Activated CD8-positive, alpha-beta memory T cell treated with anti-CD3 and anti-CD28 coated beads, Interleukin-2, amount 10 ng/mL, durations not matched to agents 7 days and 5 days (primary cell): Measurements from ENCODE around the gene FGF11. TPM values are rescaled to one million over a fixed set of nuclear protein-coding genes. Genes with fewer than 3 reads are reported as not detected.
A peak's percentile ranks its signal among the peaks of the same experiment; 100 is the strongest.

Experiments
- ATAC-seq: fragments of 150-1000 bp; cut with Tn5 transposase; one replicate; pipeline ENCODE4 v1.10.0; 2021; ENCODE audit warnings: moderate library complexity
- CTCF ChIA-PET: fragments of 350-600 bp; sonication (Branson Sonifier 250); formaldehyde crosslinking; loops from one replicate; lab custom pipeline; 2021; ENCODE audit warnings: antibody characterized with exemption; lab: Charles Lee
- DNase-seq: peaks from one replicate; pipeline ENCODE4 v3.0.0-alpha.2; 2020
- H3K27ac Mint-ChIP-seq: one replicate; pipeline ENCODE4 v1.8.0; 2021; ENCODE audit warnings: mild to moderate bottlenecking, mixed read lengths
- H3K27me3 Mint-ChIP-seq: one replicate; pipeline ENCODE4 v1.8.0; 2021; ENCODE audit warnings: mixed read lengths
- H3K36me3 Mint-ChIP-seq: one replicate; pipeline ENCODE4 v1.8.0; 2021; ENCODE audit warnings: mild to moderate bottlenecking, mixed read lengths
- H3K4me1 Mint-ChIP-seq: one replicate; pipeline ENCODE4 v1.8.0; 2021; ENCODE audit warnings: mixed read lengths
- H3K4me3 Mint-ChIP-seq: one replicate; pipeline ENCODE4 v1.8.0; 2021; ENCODE audit warnings: mild to moderate bottlenecking, moderate library complexity, mixed read lengths
- H3K9me3 Mint-ChIP-seq: one replicate; pipeline ENCODE4 v1.8.0; 2022; ENCODE audit warnings: low read depth, mixed read lengths
- total RNA-seq, 2 experiments: library from RNA; stranded (reverse); gene quantifications; one replicate each; pipeline ENCODE4 v1.2.3, GENCODE V29; 2021

Gene FGF11
- total RNA-seq, 2 experiments from 2014 or later, result 3.6 to 4.1 TPM

GRCh38 chr17:7440113-7440833 lies 961 bp downstream of the FGF11 start:
- H3K27ac Mint-ChIP-seq, result peak overlapping the region; percentile 43
- H3K27me3 Mint-ChIP-seq, result peaks cover 47% of the 10 kb centered on the region
- ATAC-seq, result no peak

GRCh38 chr17:7440834-7441195 lies 1.5 kb downstream of the FGF11 start:
- DNase-seq (peak; percentile 46), ATAC-seq (no peak)
- H3K27ac Mint-ChIP-seq, result no peak overlapping the region
- peak overlapping the region; percentile 78 for H3K4me3 Mint-ChIP-seq
- peaks cover 11% of the 10 kb centered on the region for H3K36me3 Mint-ChIP-seq
- H3K4me1 Mint-ChIP-seq, result peaks cover 51% of the 10 kb centered on the region
- H3K27me3 Mint-ChIP-seq, result peaks cover 53% of the 10 kb centered on the region
- no peaks in the 10 kb centered on the region for H3K9me3 Mint-ChIP-seq
- CTCF ChIA-PET, result interaction anchor here (0.8 to 2.7 kb wide), 10 partner anchors 14 to 247 kb away, joined by 3 to 13 read pairs (median 6); partner anchors contain the start of genes FXR2, SENP3 and TP53

More at GRCh38 chr17:7440113-7440833, 961 bp downstream of the FGF11 start:
- peak overlapping the region; percentile 78 for H3K4me3 Mint-ChIP-seq
- peaks cover 49% of the 10 kb centered on the region for H3K4me1 Mint-ChIP-seq
- CTCF ChIA-PET, result interaction anchor here (0.8 to 2.7 kb wide), 12 partner anchors 15 to 246 kb away, joined by 3 to 12 read pairs (median 4); partner anchors contain the start of genes PLSCR3, SENP3 and TP53
- H3K9me3 Mint-ChIP-seq, result no peaks in the 10 kb centered on the region
- peaks cover 11% of the 10 kb centered on the region for H3K36me3 Mint-ChIP-seq
- peak; percentile 69 for DNase-seq

GRCh38 chr17:7441266-7441665 lies 2.0 kb downstream of the FGF11 start:
- Mint-ChIP-seq H3K4me1 (peaks cover 50% of the 10 kb centered on the region), H3K36me3 (peaks cover 11% of the 10 kb centered on the region), H3K4me3 (no peak overlapping the region), H3K27ac (no peak overlapping the region), H3K9me3 (no peaks in the 10 kb centered on the region), H3K27me3 (peaks cover 57% of the 10 kb centered on the region)
- ATAC-seq (no peak), DNase-seq (no peak)
- CTCF ChIA-PET, result interaction anchor here (0.8 to 2.7 kb wide), 7 partner anchors 14 to 246 kb away, joined by 4 to 13 read pairs (median 9); partner anchors contain the start of genes FXR2, SENP3 and TP53

GRCh38 chr17:7442142-7442541 lies 2.8 kb downstream of the FGF11 start:
- peaks cover 65% of the 10 kb centered on the region for H3K27me3 Mint-ChIP-seq
- peaks cover 42% of the 10 kb centered on the region for H3K4me1 Mint-ChIP-seq
- CTCF ChIA-PET, result interaction anchor here (0.9 to 2.7 kb wide), 6 partner anchors 13 to 245 kb away, joined by 3 to 13 read pairs (median 8); partner anchors contain the start of genes SENP3 and TP53

GRCh38 chr17:7443499-7444485 lies 4.5 kb downstream of the FGF11 start:
- Mint-ChIP-seq H3K27me3 (peaks cover 64% of the 10 kb centered on the region), H3K27ac (no peak overlapping the region), H3K4me1 (peaks cover 28% of the 10 kb centered on the region), H3K4me3 (no peak overlapping the region), H3K36me3 (peaks cover 3% of the 10 kb centered on the region), H3K9me3 (no peaks in the 10 kb centered on the region)
- ATAC-seq, result no peak
- no peak for DNase-seq
- CTCF ChIA-PET, result interaction anchor here (1.0 to 5.0 kb wide), 7 partner anchors 8 to 117 kb away, joined by 3 to 32 read pairs (median 5); partner anchors contain the start of genes ACAP1, SENP3, TMEM102 and TMEM256

More at GRCh38 chr17:7442142-7442541, 2.8 kb downstream of the FGF11 start:
- no peaks in the 10 kb centered on the region for H3K9me3 Mint-ChIP-seq
- no peak for ATAC-seq
- no peak for DNase-seq
- no peak overlapping the region for H3K4me3 Mint-ChIP-seq
- peaks cover 11% of the 10 kb centered on the region for H3K36me3 Mint-ChIP-seq
- no peak overlapping the region for H3K27ac Mint-ChIP-seq

GRCh38 chr17:7444682-7445618 lies 5.6 kb downstream of the FGF11 start, which contains the start of gene CHRNB1:
Gene CHRNB1, plus strand, starts transcription at chr17:7445061. Its CDS starts 67 bp downstream, at chr17:7445128.
- CTCF ChIA-PET, result interaction anchor here (0.5 to 5.0 kb wide), 12 partner anchors 9 to 202 kb away, joined by 3 to 32 read pairs (median 4); partner anchors contain the start of genes ACAP1, SENP3, SPEM1 and TMEM102
- H3K9me3 Mint-ChIP-seq, result no peaks in the 10 kb centered on the region
- peaks cover 22% of the 10 kb centered on the region for H3K4me1 Mint-ChIP-seq
- ATAC-seq (peak; percentile 40), DNase-seq (no peak)
- peaks cover 59% of the 10 kb centered on the region for H3K27me3 Mint-ChIP-seq
- H3K36me3 Mint-ChIP-seq, result no peaks in the 10 kb centered on the region
- H3K4me3 Mint-ChIP-seq, result peak within 1 kb of the TSS; percentile 60
- H3K27ac Mint-ChIP-seq, result no peak within 1 kb of the TSS

- no peak overlapping the region for H3K27ac Mint-ChIP-seq
- H3K4me1 Mint-ChIP-seq, result peaks cover 17% of the 10 kb centered on the region
- peak overlapping the region; percentile 60 for H3K4me3 Mint-ChIP-seq
- CTCF ChIA-PET, result interaction anchor here (0.5 to 5.0 kb wide), 8 partner anchors 9 to 203 kb away, joined by 3 to 32 read pairs (median 4); partner anchors contain the start of genes SPEM1 and TMEM102
- ATAC-seq, result peak; percentile 80
- H3K9me3 Mint-ChIP-seq, result no peaks in the 10 kb centered on the region
- peaks cover 53% of the 10 kb centered on the region for H3K27me3 Mint-ChIP-seq
- no peaks in the 10 kb centered on the region for H3K36me3 Mint-ChIP-seq
- peak; percentile 58 for DNase-seq
These were observed 6.3 kb downstream of the FGF11 start for GRCh38 chr17:7445619-7445968.

GRCh38 chr17:7448461-7448860 lies 9.1 kb downstream of the FGF11 start:
- no peak overlapping the region for H3K4me3 Mint-ChIP-seq
- DNase-seq, result no peak
- peaks cover 14% of the 10 kb centered on the region for H3K4me1 Mint-ChIP-seq
- peaks cover 38% of the 10 kb centered on the region for H3K27me3 Mint-ChIP-seq
- CTCF ChIA-PET, result interaction anchor here (1.3 kb wide), 1 partner anchor 12 kb away, joined by 3 read pairs; no protein-coding TSS in a partner anchor
- H3K27ac Mint-ChIP-seq, result no peak overlapping the region
- no peak for ATAC-seq
- H3K9me3 Mint-ChIP-seq, result no peaks in the 10 kb centered on the region
- H3K36me3 Mint-ChIP-seq, result no peaks in the 10 kb centered on the region

- ATAC-seq (no peak), DNase-seq (no peak)
- Mint-ChIP-seq H3K36me3 (peaks cover 17% of the 10 kb centered on the region), H3K9me3 (no peaks in the 10 kb centered on the region), H3K27me3 (no peaks in the 10 kb centered on the region), H3K4me3 (no peak overlapping the region), H3K27ac (no peak overlapping the region), H3K4me1 (peaks cover 16% of the 10 kb centered on the region)
- CTCF ChIA-PET, result no interaction called here
These were observed 20.7 kb downstream of the FGF11 start for GRCh38 chr17:7459961-7460545.

- DNase-seq, result no peak
- H3K36me3 Mint-ChIP-seq, result peaks cover 16% of the 10 kb centered on the region
- no peak overlapping the region for H3K4me3 Mint-ChIP-seq
- no peak for ATAC-seq
- no peak overlapping the region for H3K27ac Mint-ChIP-seq
- peaks cover 12% of the 10 kb centered on the region for H3K4me1 Mint-ChIP-seq
- H3K9me3 Mint-ChIP-seq, result no peaks in the 10 kb centered on the region
- H3K27me3 Mint-ChIP-seq, result no peaks in the 10 kb centered on the region
- CTCF ChIA-PET, result interaction anchor here (1.5 to 1.9 kb wide), 3 partner anchors 11 to 100 kb away, joined by 3 to 7 read pairs (median 3); no protein-coding TSS in a partner anchor
These were observed 21.7 kb downstream of the FGF11 start for GRCh38 chr17:7460850-7461660.
